ENCODE data around the gene HRH4.

The HRH4 gene

GRCh38 chr18:24485681-24486080 is 25.2 kb downstream of the HRH4 start:
- TF ChIP-seq CTCF (IDR thresholded peaks at IDR 0.05), result no peak
- no peak for DNase-seq
- intact Hi-C loops (cut with DNase I; ENCODE audit: low total_unique reads), result loop anchor here (10.0 kb wide), 2 partner anchors 61 to 311 kb away; partner anchors contain the start of gene IMPACT
- peaks cover 0 to 3% of the 10 kb centered on the region in 2 donors for H3K27me3 ChIP-seq
- no peak overlapping the region for H3K27ac ChIP-seq
- H3K4me1 ChIP-seq, result peaks cover 0 to 5% (median 0%) of the 10 kb centered on the region in 4 donors
- no peak overlapping the region for H3K4me3 ChIP-seq
- no peaks in the 10 kb centered on the region for H3K9me3 ChIP-seq
- H3K36me3 ChIP-seq, result no peaks in the 10 kb centered on the region

- Histone ChIP-seq H3K4me1 (peaks cover 0 to 5% (median 0%) of the 10 kb centered on the region in 4 donors), H3K4me3 (no peak overlapping the region), H3K9me3 (no peaks in the 10 kb centered on the region), H3K27me3 (peaks cover 0 to 3% of the 10 kb centered on the region in 2 donors), H3K27ac (no peak overlapping the region), H3K36me3 (no peaks in the 10 kb centered on the region)
- no peak for TF ChIP-seq CTCF (IDR thresholded peaks at IDR 0.05)
- intact Hi-C loops (cut with DNase I; ENCODE audit: low total_unique reads), result loop anchor here (10.0 kb wide), 2 partner anchors 62 to 312 kb away; partner anchors contain the start of gene IMPACT
- no peak for DNase-seq
These were observed 26.2 kb downstream of the HRH4 start for GRCh38 chr18:24486684-24487083.

GRCh38 chr18:24488824-24489493 is 28.5 kb downstream of the HRH4 start:
- Histone ChIP-seq H3K4me1 (peaks cover 0 to 5% (median 0%) of the 10 kb centered on the region in 4 donors), H3K27me3 (peaks cover 0 to 3% of the 10 kb centered on the region in 2 donors), H3K9me3 (no peaks in the 10 kb centered on the region), H3K4me3 (no peak overlapping the region), H3K36me3 (no peaks in the 10 kb centered on the region), H3K27ac (no peak overlapping the region)
- intact Hi-C loops (cut with DNase I; ENCODE audit: low total_unique reads), result loop anchor here (1.0 to 10.0 kb wide), 3 partner anchors 64 to 314 kb away; partner anchors contain the start of gene IMPACT
- TF ChIP-seq CTCF (IDR thresholded peaks at IDR 0.05), result peak; percentile 66 to 80
- DNase-seq, result no peak

GRCh38 chr18:24490539-24490938 is 30.1 kb downstream of the HRH4 start:
- H3K27ac ChIP-seq, result no peak overlapping the region
- H3K4me3 ChIP-seq, result no peak overlapping the region
- peaks cover 0 to 3% of the 10 kb centered on the region in 2 donors for H3K27me3 ChIP-seq
- TF ChIP-seq CTCF (IDR thresholded peaks at IDR 0.05), result no peak
- H3K9me3 ChIP-seq, result no peaks in the 10 kb centered on the region
- no peak for DNase-seq
- intact Hi-C loops (cut with DNase I; ENCODE audit: low total_unique reads), result no loop called here
- H3K4me1 ChIP-seq, result peaks cover 0 to 5% (median 0%) of the 10 kb centered on the region in 4 donors
- no peaks in the 10 kb centered on the region for H3K36me3 ChIP-seq

GRCh38 chr18:24491927-24492834 is 31.7 kb downstream of the HRH4 start:
- no peak for TF ChIP-seq CTCF (IDR thresholded peaks at IDR 0.05)
- H3K9me3 ChIP-seq, result no peaks in the 10 kb centered on the region
- no peaks in the 10 kb centered on the region for H3K27me3 ChIP-seq
- peaks cover 0 to 5% (median 0%) of the 10 kb centered on the region in 4 donors for H3K4me1 ChIP-seq
- no peaks in the 10 kb centered on the region for H3K36me3 ChIP-seq
- H3K27ac ChIP-seq, result no peak overlapping the region
- no peak overlapping the region for H3K4me3 ChIP-seq
- no peak for DNase-seq
- intact Hi-C loops (cut with DNase I; ENCODE audit: low total_unique reads), result no loop called here
